Prostate gland (tissue), 2 donors: ENCODE data around the gene GOLIM4. TPM values are rescaled to one million over a fixed set of nuclear protein-coding genes. Genes with fewer than 3 reads are reported as not detected.

ENCODE experiments used
- DNase-seq: peaks from one replicate; pipeline ENCODE4 v3.0.0-alpha.2; 2019; ENCODE audit warnings: low spot score
- H3K27ac ChIP-seq, 2 donors: fragments of 200-600 bp; sonication (generic); 2 replicates each; pipeline ENCODE4 v1.5.1; 2017 to 2019
- H3K27me3 ChIP-seq: fragments of 200-600 bp; sonication (generic); replicated peaks from 2 replicates; pipeline ENCODE4 v1.5.1; 2019; ENCODE audit not compliant: insufficient read depth
- H3K36me3 ChIP-seq, 2 donors: fragments of 200-600 bp; sonication (generic); 1 replicate in 1 of 2; 2 replicates in 1 of 2; pipeline versions ENCODE4 v1.5.1 to v1.8.1; 2017 to 2019
- H3K4me1 ChIP-seq: fragments of 200-600 bp; sonication (generic); replicated peaks from 2 replicates; pipeline ENCODE4 v1.5.1; 2019
- H3K4me3 ChIP-seq, 2 donors: fragments of 200-600 bp; sonication (generic); 2 replicates each; pipeline ENCODE4 v1.5.1; 2017 to 2019
- H3K9me3 ChIP-seq: fragments of 200-600 bp; sonication (generic); 2 replicates; pipeline ENCODE4 v1.5.1; 2017
- POLR2A ChIP-seq: fragments of 450-650 bp; IDR thresholded peaks from one replicate; pipeline ENCODE4 v1.6.1; 2016; ENCODE audit warnings: antibody characterized with exemption, mild to moderate bottlenecking
- POLR2AphosphoS5 ChIP-seq: sonication (generic); formaldehyde crosslinking; IDR thresholded peaks from one replicate; pipeline ENCODE4 v1.6.1; 2017; ENCODE audit warnings: antibody characterized with exemption
- WGBS: methylation state at CpG from one replicate; pipeline ENCODE4 v1.1.5; 2018; 5-methylcytosine and 5-hydroxymethylcytosine counted together
- intact Hi-C: fragments of 100-400 bp; cut with DNase I; formaldehyde crosslinking; loops from one replicate; pipeline ENCODE4 v1.14.2; 2022
- total RNA-seq, 2 donors: library from RNA; depleted of rRNA; stranded (reverse); fragments of >200 nt; gene quantifications; one replicate each; pipeline ENCODE4 v1.1.0, GENCODE V29; 2016
- TF ChIP-seq, protein P1 (sequence below), 4 experiments: fragments of 200-600 bp in 2 of 4; fragments of 450-650 bp in 2 of 4; sonication (generic) in 2 of 4; IDR thresholded peaks; 1 replicate in 3 of 4; 2 replicates in 1 of 4; pipeline ENCODE4 v1.5.1; 2016 to 2019; ENCODE audit warnings: antibody characterized with exemption in 4 of 4, mild to moderate bottlenecking in 2 of 4, moderate library complexity in 2 of 4

GOLIM4 gene
- total RNA-seq, 2 donors from 2014 or later = 22.3 to 25.5 TPM

GRCh38 chr3:167976516-167977361 is 119.0 kb downstream of the GOLIM4 start:
- 47% methylated on average over 8 of the region's 8 CpGs for WGBS
- TF ChIP-seq POLR2AphosphoS5 (no peak), POLR2A (no peak)
- TF ChIP-seq, protein P1, sequence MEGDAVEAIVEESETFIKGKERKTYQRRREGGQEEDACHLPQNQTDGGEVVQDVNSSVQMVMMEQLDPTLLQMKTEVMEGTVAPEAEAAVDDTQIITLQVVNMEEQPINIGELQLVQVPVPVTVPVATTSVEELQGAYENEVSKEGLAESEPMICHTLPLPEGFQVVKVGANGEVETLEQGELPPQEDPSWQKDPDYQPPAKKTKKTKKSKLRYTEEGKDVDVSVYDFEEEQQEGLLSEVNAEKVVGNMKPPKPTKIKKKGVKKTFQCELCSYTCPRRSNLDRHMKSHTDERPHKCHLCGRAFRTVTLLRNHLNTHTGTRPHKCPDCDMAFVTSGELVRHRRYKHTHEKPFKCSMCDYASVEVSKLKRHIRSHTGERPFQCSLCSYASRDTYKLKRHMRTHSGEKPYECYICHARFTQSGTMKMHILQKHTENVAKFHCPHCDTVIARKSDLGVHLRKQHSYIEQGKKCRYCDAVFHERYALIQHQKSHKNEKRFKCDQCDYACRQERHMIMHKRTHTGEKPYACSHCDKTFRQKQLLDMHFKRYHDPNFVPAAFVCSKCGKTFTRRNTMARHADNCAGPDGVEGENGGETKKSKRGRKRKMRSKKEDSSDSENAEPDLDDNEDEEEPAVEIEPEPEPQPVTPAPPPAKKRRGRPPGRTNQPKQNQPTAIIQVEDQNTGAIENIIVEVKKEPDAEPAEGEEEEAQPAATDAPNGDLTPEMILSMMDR (IDR thresholded peaks at IDR 0.05) = no peak
- H3K9me3 ChIP-seq = no peaks in the 10 kb centered on the region
- no peak overlapping the region for H3K27ac ChIP-seq
- DNase-seq = no peak
- intact Hi-C loops = no loop called here
- H3K4me1 ChIP-seq = no peaks in the 10 kb centered on the region
- H3K36me3 ChIP-seq = no peaks in the 10 kb centered on the region
- H3K4me3 ChIP-seq = no peak overlapping the region
- no peaks in the 10 kb centered on the region for H3K27me3 ChIP-seq

DNA sequence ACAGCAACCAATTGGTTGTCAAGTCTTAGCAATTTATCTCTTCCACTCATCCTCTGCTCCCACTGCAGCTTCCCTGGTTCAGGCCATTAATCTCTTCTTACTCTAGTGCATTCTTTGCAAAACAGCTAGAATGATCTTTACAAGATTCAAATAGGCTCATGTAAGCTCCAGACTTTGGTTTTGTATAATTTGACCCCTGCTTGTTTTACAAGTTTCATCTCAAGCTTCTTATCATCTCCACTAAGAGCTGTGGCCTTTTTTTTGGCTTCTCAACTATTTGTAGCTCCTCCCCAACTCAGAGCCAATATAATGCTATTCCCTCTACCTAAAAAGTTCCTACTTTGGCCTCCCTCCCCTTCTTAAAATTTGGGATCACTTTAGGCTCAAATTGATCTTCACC is 121.8 kb downstream of the GOLIM4 start:
- intact Hi-C loops = no loop called here
- no peaks in the 10 kb centered on the region for H3K27me3 ChIP-seq
- TF ChIP-seq, protein P1 (IDR thresholded peaks at IDR 0.05) = no peak
- TF ChIP-seq POLR2A (no peak), POLR2AphosphoS5 (no peak)
- H3K9me3 ChIP-seq = no peaks in the 10 kb centered on the region
- no peak overlapping the region for H3K4me3 ChIP-seq
- no peak for DNase-seq
- H3K27ac ChIP-seq = no peak overlapping the region
- H3K4me1 ChIP-seq = no peaks in the 10 kb centered on the region
- no peaks in the 10 kb centered on the region for H3K36me3 ChIP-seq

- Histone ChIP-seq H3K27ac (no peak overlapping the region), H3K9me3 (no peaks in the 10 kb centered on the region), H3K4me1 (no peaks in the 10 kb centered on the region), H3K27me3 (no peaks in the 10 kb centered on the region), H3K36me3 (no peaks in the 10 kb centered on the region), H3K4me3 (no peak overlapping the region)
- 56% methylated on average over 2 of the region's 2 CpGs for WGBS
- TF ChIP-seq POLR2A (no peak), POLR2AphosphoS5 (no peak)
- TF ChIP-seq, protein P1 (IDR thresholded peaks at IDR 0.05) = no peak
- intact Hi-C loops = no loop called here
- no peak for DNase-seq
These were observed 122.7 kb downstream of the GOLIM4 start for GRCh38 chr3:167973046-167973445.

GRCh38 chr3:167972502-167972901 is 123.2 kb downstream of the GOLIM4 start:
- Histone ChIP-seq H3K9me3 (no peaks in the 10 kb centered on the region), H3K27me3 (no peaks in the 10 kb centered on the region), H3K4me3 (no peak overlapping the region), H3K27ac (no peak overlapping the region), H3K4me1 (no peaks in the 10 kb centered on the region), H3K36me3 (no peaks in the 10 kb centered on the region)
- WGBS = 80% methylated on average over 3 of the region's 3 CpGs
- intact Hi-C loops = no loop called here
- no peak for DNase-seq
- TF ChIP-seq POLR2A = no peak
- TF ChIP-seq POLR2AphosphoS5 = no peak
- TF ChIP-seq, protein P1 (IDR thresholded peaks at IDR 0.05) = no peak

DNA sequence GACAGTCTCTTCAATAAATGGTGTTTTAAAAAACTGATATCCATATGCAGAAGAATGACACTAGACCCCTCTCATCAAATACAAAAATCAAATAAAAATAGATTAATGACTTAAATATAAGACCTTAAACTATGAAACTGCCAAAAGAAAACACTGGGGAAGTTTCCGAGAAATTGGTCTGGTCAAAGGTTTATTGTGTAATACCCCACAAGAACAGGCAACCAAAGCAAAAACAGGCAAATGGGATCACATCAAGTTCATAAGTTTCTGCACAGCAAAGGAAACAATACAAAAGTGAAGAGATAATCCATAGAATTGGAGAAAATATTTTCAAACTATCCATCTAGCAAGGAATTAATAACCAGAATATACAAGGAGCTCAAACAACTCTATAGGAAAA is 126.2 kb downstream of the GOLIM4 start:
- WGBS = 90% methylated on average over 1 of the region's 1 CpG
- H3K9me3 ChIP-seq = no peaks in the 10 kb centered on the region
- TF ChIP-seq, protein P1 (IDR thresholded peaks at IDR 0.05) = no peak
- TF ChIP-seq POLR2A (no peak), POLR2AphosphoS5 (no peak)
- no peaks in the 10 kb centered on the region for H3K4me1 ChIP-seq
- H3K4me3 ChIP-seq = no peak overlapping the region
- intact Hi-C loops = no loop called here
- no peaks in the 10 kb centered on the region for H3K36me3 ChIP-seq
- no peak for DNase-seq
- H3K27ac ChIP-seq = no peak overlapping the region
- H3K27me3 ChIP-seq = no peaks in the 10 kb centered on the region
